Activated CD4-positive, alpha-beta memory T cell treated with anti-CD3 and anti-CD28 coated beads for 36 hours (primary cell): ENCODE measurements around the gene SERINC5. TPM values are rescaled to one million over a fixed set of nuclear protein-coding genes. Genes with fewer than 3 reads are reported as not detected.
A peak's percentile ranks its signal among the peaks of the same experiment; 100 is the strongest.
"Not testable (repeated sequence)": the region's sequence is repeated elsewhere in the genome, so short reads cannot be mapped to it uniquely, and the experiment has no call there.

Experiments used
- CTCF ChIA-PET: fragments of 350-600 bp; sonication (Branson Sonifier 250); formaldehyde crosslinking; loops from one replicate; lab custom pipeline; 2021; ENCODE audit warnings: antibody characterized with exemption, inconsistent platforms; lab: Charles Lee
- POLR2A ChIA-PET: fragments of 350-600 bp; sonication (Branson Sonifier 250); formaldehyde crosslinking; loops from one replicate; lab custom pipeline; 2021; ENCODE audit warnings: antibody characterized with exemption; lab: Charles Lee
- DNase-seq: peaks from one replicate; pipeline ENCODE4 v3.0.0-alpha.2; 2020
- H3K27ac Mint-ChIP-seq: one replicate; pipeline ENCODE4 v1.8.0; 2021; ENCODE audit warnings: mixed read lengths
- H3K27me3 Mint-ChIP-seq: one replicate; pipeline ENCODE4 v1.8.0; 2021; ENCODE audit warnings: mixed read lengths
- H3K36me3 Mint-ChIP-seq: one replicate; pipeline ENCODE4 v1.8.0; 2021; ENCODE audit warnings: mixed read lengths
- H3K4me1 Mint-ChIP-seq: one replicate; pipeline ENCODE4 v1.8.0; 2021; ENCODE audit warnings: low read depth, mixed read lengths
- H3K4me3 Mint-ChIP-seq: one replicate; pipeline ENCODE4 v1.8.0; 2021; ENCODE audit warnings: mild to moderate bottlenecking, mixed read lengths
- H3K9me3 Mint-ChIP-seq: one replicate; pipeline ENCODE4 v1.8.0; 2021; ENCODE audit warnings: mixed read lengths
- intact Hi-C: fragments of 100-400 bp; cut with micrococcal nuclease; formaldehyde crosslinking; loops from one replicate; pipeline ENCODE4 v1.15.1; 2023
- total RNA-seq, 2 experiments: library from RNA; stranded (reverse); gene quantifications; one replicate each; pipeline ENCODE4 v1.2.3, GENCODE V29; 2021

Gene SERINC5
- total RNA-seq, 2 experiments from 2014 or later: 42.8 to 48.0 TPM

DNA sequence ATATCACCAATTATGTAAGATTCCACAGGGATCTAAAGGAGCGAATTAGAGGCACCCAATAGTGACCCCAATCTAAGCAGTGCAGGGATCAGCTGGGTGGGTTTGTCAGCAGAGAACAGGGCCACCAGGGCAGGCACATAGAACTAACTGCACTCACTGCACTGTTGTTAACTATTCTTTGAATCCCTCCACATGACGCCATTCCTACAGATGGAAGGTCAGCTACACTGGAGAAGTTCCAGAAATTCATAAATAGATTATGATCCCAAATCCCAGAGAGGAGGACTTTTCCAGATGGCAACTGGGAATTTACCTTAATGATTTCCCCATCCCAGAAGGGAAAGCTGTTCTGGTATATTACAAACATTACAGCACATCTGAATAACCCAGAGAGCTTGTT lies 136.5 kb downstream of the SERINC5 start:
- POLR2A ChIA-PET: no interaction called here
- CTCF ChIA-PET: interaction anchor here (0.8 kb wide), 1 partner anchor 156 kb away, joined by 3 read pairs; no protein-coding TSS in a partner anchor
- intact Hi-C loops: no loop called here
- no peaks in the 10 kb centered on the region for H3K27me3 Mint-ChIP-seq
- no peak overlapping the region for H3K27ac Mint-ChIP-seq
- H3K4me1 Mint-ChIP-seq: peaks cover 36% of the 10 kb centered on the region
- H3K36me3 Mint-ChIP-seq: peaks cover 11% of the 10 kb centered on the region
- no peak overlapping the region for H3K4me3 Mint-ChIP-seq
- no peak for DNase-seq
- H3K9me3 Mint-ChIP-seq: peaks cover 9% of the 10 kb centered on the region

DNA sequence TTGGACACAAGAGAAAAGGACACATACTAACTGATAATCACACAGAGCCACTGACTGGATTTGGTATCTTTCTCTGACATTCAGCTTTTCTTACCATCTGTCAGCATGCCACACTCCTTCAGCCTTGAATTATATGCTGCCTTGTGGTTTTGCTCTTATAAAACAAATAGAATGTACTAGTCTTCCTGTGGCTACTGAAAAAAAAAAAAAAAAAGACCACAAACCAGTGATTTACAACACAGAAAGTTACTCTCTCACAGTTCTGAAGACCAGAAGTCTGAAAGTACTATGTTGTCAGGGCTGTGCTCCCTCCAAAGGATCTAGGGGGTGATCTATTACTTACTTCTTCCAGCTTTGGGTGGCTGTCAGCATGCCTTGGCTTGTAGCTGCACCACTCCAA lies 138.4 kb downstream of the SERINC5 start:
- H3K4me3 Mint-ChIP-seq: no peak overlapping the region
- H3K9me3 Mint-ChIP-seq: peaks cover 18% of the 10 kb centered on the region
- H3K36me3 Mint-ChIP-seq: peaks cover 19% of the 10 kb centered on the region
- ChIA-PET CTCF (interaction anchor here (2.0 kb wide), 1 partner anchor 26 kb away, joined by 9 read pairs; no protein-coding TSS in a partner anchor), POLR2A (no interaction called here)
- no peak for DNase-seq
- H3K4me1 Mint-ChIP-seq: peaks cover 29% of the 10 kb centered on the region
- peak overlapping the region; percentile 60 for H3K27ac Mint-ChIP-seq
- no peaks in the 10 kb centered on the region for H3K27me3 Mint-ChIP-seq
- intact Hi-C loops: no loop called here

DNA sequence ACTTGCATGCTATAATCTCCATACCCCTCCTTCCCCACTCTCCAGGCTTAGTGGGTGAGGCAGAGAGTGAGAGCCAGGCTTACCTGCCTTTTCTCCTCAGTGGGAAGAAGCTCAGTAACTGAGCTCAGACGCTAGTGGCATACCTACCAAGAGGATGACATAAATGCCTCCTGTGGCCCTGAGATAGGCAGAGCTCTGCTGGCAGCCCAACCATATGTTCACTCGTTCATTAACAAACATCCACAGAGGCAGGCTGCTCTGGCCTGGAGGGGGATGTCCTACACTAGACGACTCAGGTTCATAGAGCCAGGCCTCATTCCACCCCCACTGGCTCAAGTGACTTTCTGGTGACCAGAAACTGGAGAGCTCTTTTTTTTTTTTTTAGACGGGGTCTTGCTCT lies 139.4 kb downstream of the SERINC5 start:
- POLR2A ChIA-PET: no interaction called here

DNA sequence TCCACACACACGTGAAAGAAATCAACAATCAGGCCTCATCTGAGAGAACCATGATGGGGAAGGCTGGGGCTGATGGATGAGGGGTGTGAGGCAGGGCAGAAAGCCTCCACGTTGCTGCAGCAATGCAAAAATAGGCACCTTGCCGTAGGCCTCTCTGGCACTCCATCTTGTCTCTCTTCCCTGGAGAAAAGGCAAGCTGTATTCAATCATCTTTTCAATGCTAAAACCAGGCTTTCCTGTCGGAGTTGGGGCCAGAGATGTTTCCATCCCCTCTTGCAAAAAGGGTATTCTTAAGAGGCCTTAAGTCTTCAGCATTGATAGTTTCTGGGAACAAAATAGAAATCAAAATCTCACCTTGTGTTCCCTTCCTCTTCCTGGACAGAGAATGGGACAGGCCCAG lies 139.8 kb downstream of the SERINC5 start:
- intact Hi-C loops: no loop called here

More for the DNA sequence above, 139.4 kb downstream of the SERINC5 start:
- CTCF ChIA-PET: no interaction called here
- no peak for DNase-seq
- Mint-ChIP-seq H3K4me3 (no peak overlapping the region), H3K27me3 (no peaks in the 10 kb centered on the region), H3K36me3 (peaks cover 17% of the 10 kb centered on the region), H3K4me1 (peaks cover 25% of the 10 kb centered on the region), H3K9me3 (peaks cover 18% of the 10 kb centered on the region), H3K27ac (no peak overlapping the region)
- intact Hi-C loops: no loop called here

DNA sequence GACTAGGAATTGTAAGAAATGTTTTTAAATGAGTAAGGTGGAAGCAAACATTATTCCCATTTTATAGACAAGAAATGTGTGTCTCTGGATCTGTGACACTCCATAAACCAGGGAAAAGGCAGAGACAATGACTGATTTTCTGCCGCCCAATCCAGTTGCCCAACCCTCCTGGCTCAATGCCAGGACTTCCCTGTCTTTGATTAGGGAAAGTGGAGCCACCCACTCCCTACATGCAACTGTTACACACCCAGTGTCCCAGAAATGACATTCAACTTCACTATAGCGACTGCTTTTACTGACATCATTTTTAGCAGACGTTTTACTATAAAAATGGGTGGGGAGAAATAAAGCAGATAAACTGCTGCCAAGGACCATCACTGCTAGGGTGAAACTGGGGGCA lies 141.0 kb downstream of the SERINC5 start:
- H3K4me3 Mint-ChIP-seq: no peak overlapping the region
- intact Hi-C loops: no loop called here
- peaks cover 18% of the 10 kb centered on the region for H3K9me3 Mint-ChIP-seq
- ChIA-PET POLR2A (no interaction called here), CTCF (no interaction called here)
- peaks cover 25% of the 10 kb centered on the region for H3K4me1 Mint-ChIP-seq
- peaks cover 17% of the 10 kb centered on the region for H3K36me3 Mint-ChIP-seq
- H3K27ac Mint-ChIP-seq: no peak overlapping the region
- DNase-seq: no peak
- H3K27me3 Mint-ChIP-seq: no peaks in the 10 kb centered on the region

More for the DNA sequence above, 139.8 kb downstream of the SERINC5 start:
- Mint-ChIP-seq H3K4me3 (no peak overlapping the region), H3K27ac (peak overlapping the region; percentile 18), H3K27me3 (no peaks in the 10 kb centered on the region), H3K9me3 (peaks cover 18% of the 10 kb centered on the region), H3K36me3 (peaks cover 17% of the 10 kb centered on the region), H3K4me1 (peaks cover 25% of the 10 kb centered on the region)
- CTCF ChIA-PET: no interaction called here
- no peak for DNase-seq
- POLR2A ChIA-PET: no interaction called here

DNA sequence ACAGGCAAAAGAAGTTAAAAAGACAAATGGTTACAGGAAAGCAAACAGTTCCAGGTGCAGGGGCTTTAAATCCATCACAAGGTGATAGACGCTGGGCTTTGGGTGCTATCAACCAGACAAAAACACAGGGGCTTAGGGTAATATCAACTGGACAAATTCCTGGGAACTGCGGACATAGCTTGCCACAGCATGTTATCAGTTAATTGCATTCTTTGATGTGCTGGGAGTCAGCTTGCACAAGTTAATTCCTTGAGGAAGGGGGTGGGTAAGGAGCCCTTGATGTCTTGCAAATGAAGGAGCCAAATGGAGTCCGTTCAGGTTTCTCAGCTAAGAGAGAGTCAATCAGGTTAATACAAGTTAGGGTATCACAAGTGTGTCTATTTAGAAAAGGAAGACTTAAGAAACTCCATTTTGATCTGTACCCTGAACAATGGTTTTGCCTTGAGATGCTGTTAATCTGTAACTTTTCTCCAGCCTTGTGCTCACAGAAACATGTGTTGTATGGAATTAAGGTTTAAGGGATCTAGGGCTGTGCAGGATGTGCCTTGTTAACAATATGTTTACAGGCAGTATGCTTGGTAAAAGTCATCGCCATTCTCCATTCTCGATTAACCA lies 144.4 kb downstream of the SERINC5 start:
- CTCF ChIA-PET, H3K4me3 Mint-ChIP-seq, DNase-seq, POLR2A ChIA-PET, H3K27ac Mint-ChIP-seq, intact Hi-C loops, H3K27me3 Mint-ChIP-seq: not testable (repeated sequence)
- peaks cover 11% of the 10 kb centered on the region for H3K4me1 Mint-ChIP-seq
- peaks cover 14% of the 10 kb centered on the region for H3K36me3 Mint-ChIP-seq
- peaks cover 13% of the 10 kb centered on the region for H3K9me3 Mint-ChIP-seq

DNA sequence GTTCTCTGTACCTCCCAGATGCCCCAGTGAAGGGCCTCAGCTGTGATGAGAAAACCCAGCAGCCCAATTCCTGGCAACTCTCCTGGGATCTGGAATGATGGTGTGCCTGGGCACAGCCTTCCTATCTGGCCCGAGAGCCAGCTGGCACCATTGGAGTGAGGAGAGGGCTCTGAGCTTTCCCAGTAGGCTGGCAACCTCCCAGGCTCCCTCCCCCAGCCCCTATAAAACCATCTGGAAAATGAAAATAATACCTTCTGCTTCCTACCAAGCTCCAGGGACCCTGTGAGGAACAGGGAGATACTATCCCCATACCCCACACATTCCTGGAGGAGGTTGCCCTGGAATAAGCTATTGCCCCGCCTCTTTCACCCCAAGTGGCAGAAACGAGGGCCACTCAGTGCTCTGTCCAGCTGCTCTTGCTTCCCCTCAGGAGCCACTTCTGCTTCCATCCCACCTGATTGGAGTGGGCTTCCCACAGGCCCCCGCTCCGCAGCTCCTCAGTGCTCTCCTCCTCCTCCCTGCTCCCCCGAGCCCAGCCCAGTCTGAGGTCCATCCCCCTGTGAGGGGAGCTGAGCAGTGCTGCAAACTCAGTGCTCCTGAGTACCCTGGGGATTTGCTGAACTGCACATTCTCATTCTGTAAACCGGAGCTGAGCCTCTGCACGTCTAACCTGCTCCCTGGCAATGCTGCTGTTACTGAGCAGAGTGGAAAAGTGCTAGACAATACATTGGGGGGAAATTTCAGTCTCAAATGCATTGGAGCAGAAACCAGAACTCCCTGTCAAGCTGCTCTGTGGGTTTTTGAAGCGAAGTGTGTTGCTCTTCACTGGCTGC lies 146.0 kb downstream of the SERINC5 start:
- Mint-ChIP-seq H3K27ac (no peak overlapping the region), H3K27me3 (no peaks in the 10 kb centered on the region), H3K4me3 (no peak overlapping the region), H3K9me3 (peaks cover 12% of the 10 kb centered on the region), H3K4me1 (peaks cover 6% of the 10 kb centered on the region), H3K36me3 (peaks cover 12% of the 10 kb centered on the region)
- ChIA-PET POLR2A (interaction anchor here (0.6 kb wide), 2 partner anchors 16 to 195 kb away, joined by 3 read pairs; no protein-coding TSS in a partner anchor), CTCF (interaction anchor here (0.8 kb wide), 1 partner anchor 198 kb away, joined by 3 read pairs; no protein-coding TSS in a partner anchor)
- no peak for DNase-seq
- intact Hi-C loops: no loop called here

DNA sequence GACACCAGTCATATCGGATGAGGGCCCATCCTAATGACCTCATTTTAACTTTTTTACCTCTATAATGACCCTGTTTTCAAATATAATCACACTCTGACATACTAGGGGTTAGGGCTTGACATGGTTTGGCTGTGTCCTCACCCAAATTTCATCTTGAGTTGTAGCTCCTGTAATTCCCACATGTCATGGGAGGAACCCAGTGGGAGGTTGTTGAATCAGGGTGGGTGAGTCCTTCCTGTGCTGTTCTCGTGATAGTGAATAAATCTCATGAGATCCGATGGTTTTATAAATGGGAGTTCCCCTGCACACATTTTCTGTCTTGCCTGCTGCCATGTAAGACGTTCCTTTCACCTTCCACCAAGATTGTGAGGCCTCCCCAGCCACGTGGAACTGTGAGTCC lies 148.9 kb downstream of the SERINC5 start:
- ChIA-PET CTCF (interaction anchor here (1.5 kb wide), 1 partner anchor 15 kb away, joined by 4 read pairs; no protein-coding TSS in a partner anchor), POLR2A (no interaction called here)
- H3K27me3 Mint-ChIP-seq: no peaks in the 10 kb centered on the region
- H3K27ac Mint-ChIP-seq: no peak overlapping the region
- no peak overlapping the region for H3K4me3 Mint-ChIP-seq
- no peaks in the 10 kb centered on the region for H3K9me3 Mint-ChIP-seq
- intact Hi-C loops: no loop called here
- peaks cover 5% of the 10 kb centered on the region for H3K4me1 Mint-ChIP-seq
- H3K36me3 Mint-ChIP-seq: no peaks in the 10 kb centered on the region
- no peak for DNase-seq

DNA sequence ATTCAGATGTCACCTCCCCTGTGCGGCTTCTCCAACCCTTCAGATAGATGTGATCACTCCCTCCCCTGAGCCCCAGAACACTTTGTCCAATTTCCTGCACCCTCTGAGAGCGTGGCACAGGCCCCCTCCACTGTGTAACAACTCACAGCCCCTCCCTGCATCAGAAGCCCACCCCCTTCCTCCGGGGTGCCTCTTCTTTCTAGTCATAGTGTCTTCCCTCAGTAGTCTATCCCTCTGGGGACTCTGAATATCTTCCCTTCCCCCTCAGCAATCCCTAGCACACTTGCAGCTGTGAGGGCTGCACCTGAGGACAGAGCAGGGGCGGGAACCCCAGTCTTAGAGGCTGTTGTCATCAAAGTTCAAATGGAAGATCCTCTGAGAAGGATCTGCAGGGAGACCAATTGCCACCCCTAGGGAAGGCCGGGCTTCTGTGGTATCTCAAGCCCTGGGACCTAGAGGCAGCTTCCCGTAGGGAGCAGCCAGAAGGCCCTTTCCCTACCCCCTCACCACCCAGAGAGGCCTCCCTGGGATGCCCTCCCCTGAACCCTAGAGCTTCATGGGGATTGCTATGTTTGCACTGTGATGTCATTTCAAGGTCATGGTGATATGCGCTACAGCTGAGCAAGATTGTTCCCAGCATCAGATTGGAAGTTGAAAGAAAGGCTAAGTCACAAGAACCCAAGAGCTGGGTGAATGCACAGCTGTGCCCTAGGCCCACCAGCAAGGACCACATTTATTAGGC lies 150.0 kb downstream of the SERINC5 start:
- no peaks in the 10 kb centered on the region for H3K9me3 Mint-ChIP-seq
- no peaks in the 10 kb centered on the region for H3K36me3 Mint-ChIP-seq
- no peak overlapping the region for H3K4me3 Mint-ChIP-seq
- ChIA-PET POLR2A (no interaction called here), CTCF (interaction anchor here (1.5 kb wide), 1 partner anchor 14 kb away, joined by 4 read pairs; no protein-coding TSS in a partner anchor)
- DNase-seq: no peak
- no peaks in the 10 kb centered on the region for H3K27me3 Mint-ChIP-seq
- H3K4me1 Mint-ChIP-seq: peaks cover 7% of the 10 kb centered on the region
- no peak overlapping the region for H3K27ac Mint-ChIP-seq
- intact Hi-C loops: no loop called here

DNA sequence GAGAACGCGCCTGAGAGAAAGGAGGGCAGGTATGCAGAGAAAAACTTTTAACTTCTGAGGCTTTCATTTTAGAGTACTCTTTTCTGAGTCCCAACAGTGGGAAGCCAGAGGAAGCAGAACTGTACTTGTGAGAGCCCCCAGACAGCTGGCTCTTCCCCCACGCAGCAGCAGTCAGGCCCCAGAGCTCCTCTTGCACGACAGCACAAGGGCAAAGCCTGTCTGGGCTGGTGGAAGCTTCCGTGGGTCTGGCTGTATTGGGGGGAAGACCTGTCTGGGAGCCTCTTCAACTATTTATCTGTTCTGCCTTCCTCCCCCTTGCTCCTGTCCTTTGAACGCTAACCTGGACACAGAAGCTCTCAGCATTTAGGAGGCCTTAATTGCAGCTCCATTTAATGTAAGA lies 152.5 kb downstream of the SERINC5 start:
- Mint-ChIP-seq H3K27ac (no peak overlapping the region), H3K4me1 (peaks cover 9% of the 10 kb centered on the region)
- CTCF ChIA-PET: interaction anchor here (1.7 kb wide), 1 partner anchor 20 kb away, joined by 4 read pairs; no protein-coding TSS in a partner anchor

DNA sequence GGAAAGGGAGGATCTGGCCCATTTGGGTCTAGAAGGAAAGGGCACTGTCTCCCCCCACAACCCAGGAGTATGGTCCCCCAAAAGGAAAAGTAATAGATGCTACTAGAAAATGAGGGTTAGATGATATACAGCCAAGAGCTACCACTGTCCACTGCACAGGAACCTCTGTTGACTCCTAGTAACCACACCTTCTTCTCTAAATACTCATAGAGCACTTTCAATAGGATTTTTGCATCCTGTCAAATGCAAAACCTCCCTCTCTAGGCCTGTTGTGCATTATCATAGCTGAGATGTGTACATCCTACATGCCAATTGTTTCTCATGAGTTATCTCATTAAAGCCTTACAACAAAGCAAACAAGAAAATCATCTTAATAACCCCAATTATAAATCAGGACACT lies 153.9 kb downstream of the SERINC5 start:
- DNase-seq: no peak
- Mint-ChIP-seq H3K27ac (no peak overlapping the region), H3K4me1 (peaks cover 11% of the 10 kb centered on the region), H3K4me3 (no peak overlapping the region), H3K36me3 (no peaks in the 10 kb centered on the region), H3K9me3 (no peaks in the 10 kb centered on the region), H3K27me3 (no peaks in the 10 kb centered on the region)
- POLR2A ChIA-PET: no interaction called here
- intact Hi-C loops: no loop called here
- CTCF ChIA-PET: interaction anchor here (2.4 kb wide), 1 partner anchor 10 kb away, joined by 15 read pairs; no protein-coding TSS in a partner anchor

More for the DNA sequence above, 152.5 kb downstream of the SERINC5 start:
- DNase-seq: no peak
- no peaks in the 10 kb centered on the region for H3K27me3 Mint-ChIP-seq
- no peak overlapping the region for H3K4me3 Mint-ChIP-seq
- no peaks in the 10 kb centered on the region for H3K9me3 Mint-ChIP-seq
- no peaks in the 10 kb centered on the region for H3K36me3 Mint-ChIP-seq
- intact Hi-C loops: no loop called here
- POLR2A ChIA-PET: no interaction called here
